Heart left ventricle (tissue), 16 donors: ENCODE measurements around the gene TRIP12. TPM values are rescaled to one million over a fixed set of nuclear protein-coding genes. Genes with fewer than 3 reads are reported as not detected.

ENCODE experiments used
- ATAC-seq, 4 donors: fragments of 200-7000 bp; cut with Tn5 transposase; one replicate each; pipeline ENCODE4 v1.9.1; 2020 to 2022; ENCODE audit warnings: moderate library complexity in 4 of 4, mild to moderate bottlenecking in 3 of 4, moderate number of reproducible peaks in 1 of 4
- DNase-seq, 5 donors: peaks; one replicate each; pipeline ENCODE4 v3.0.0-alpha.2; 2020
- H3K27ac ChIP-seq, 12 donors: fragments of 200-600 bp; sonication (generic) in 4 of 12; one replicate each; pipeline versions ENCODE4 v1.5.0 to v1.8.0; 2016 to 2022; ENCODE audit warnings: mild to moderate bottlenecking in 2 of 12
- H3K27me3 ChIP-seq, 9 donors: fragments of 200-600 bp; sonication (generic) in 2 of 9; one replicate each; pipeline versions ENCODE4 v1.5.1 to v1.8.0; 2016 to 2022; ENCODE audit warnings: mild to moderate bottlenecking in 3 of 9
- H3K36me3 ChIP-seq, 9 donors: fragments of 200-600 bp; sonication (generic) in 2 of 9; one replicate each; pipeline versions ENCODE4 v1.5.0 to v1.8.0; 2018 to 2022; ENCODE audit warnings: mild to moderate bottlenecking in 2 of 9
- H3K4me1 ChIP-seq, 12 donors: fragments of 200-600 bp; sonication (generic) in 4 of 12; one replicate each; pipeline versions ENCODE4 v1.5.0 to v1.8.0; 2016 to 2022; ENCODE audit warnings: mild to moderate bottlenecking in 3 of 12
- H3K4me3 ChIP-seq, 12 donors: fragments of 200-600 bp; sonication (generic) in 4 of 12; one replicate each; pipeline versions ENCODE4 v1.5.0 to v1.8.0; 2017 to 2022; ENCODE audit warnings: mild to moderate bottlenecking in 9 of 12, moderate library complexity in 4 of 12
- H3K9me3 ChIP-seq, 12 donors: fragments of 200-600 bp; sonication (generic) in 4 of 12; one replicate each; pipeline versions ENCODE4 v1.5.0 to v1.8.0; 2016 to 2022; ENCODE audit warnings: mild to moderate bottlenecking in 1 of 12
- POLR2A ChIP-seq, 2 donors: fragments of 450-650 bp; IDR thresholded peaks; one replicate each; pipeline ENCODE4 v1.6.1; 2017; ENCODE audit warnings: antibody characterized with exemption in 2 of 2, mild to moderate bottlenecking in 2 of 2, moderate library complexity in 2 of 2
- WGBS, 4 donors: extraction: QIAGEN DNeasy Blood & Tissue Kit in 2 of 4; methylation state at CpG; one replicate each; pipeline versions ENCODE4 v1.1.5 to v1.1.7; 2013 to 2018; 5-methylcytosine and 5-hydroxymethylcytosine counted together
- intact Hi-C, 10 donors: fragments of 100-400 bp; cut with DNase I; formaldehyde crosslinking; loops; one replicate each; pipeline versions ENCODE4 v1.11.1 to v1.14.2; 2022
- polyA plus RNA-seq, 2 donors: library from polyadenylated mRNA; stranded (reverse); fragments of 200-250 nt; gene quantifications; one replicate each; pipeline ENCODE4 v1.2.3, GENCODE V29; 2013
- total RNA-seq, 9 donors: library from RNA; depleted of rRNA in 2 of 9; stranded (reverse); fragments of >200 nt in 2 of 9; fragmentation: NEBNext Ultra II Directional in 3 of 9; extraction: Animal tissue kit (Norgen Biotek cat#: 25700) in 3 of 9; gene quantifications; one replicate each; pipeline versions ENCODE4 v1.1.0 to v1.2.4, GENCODE V29; 2016 to 2023
- TF ChIP-seq, protein P1 (sequence below), 12 donors: fragments of 200-600 bp; sonication (generic) in 4 of 12; IDR thresholded peaks; one replicate each; pipeline versions ENCODE4 v1.5.0 to v1.8.0; 2018 to 2022; ENCODE audit warnings: antibody characterized with exemption in 12 of 12, mild to moderate bottlenecking in 5 of 12
- donor health status: ischemic (EF 13 %, LVEDD 7.1; RV severe dilation, severe dysfunction).
- donor health status: healthy with polysubstance abuse.
- donor health status: DM: no; HTN: yes; CAD: no.
- donor health status: DM: no; HTN: no; CAD: no.
- donor health status: ischemic (EF 25% LVEDD 6.9; RV normal size, moderate dysfunction).
- donor health status: ischemic (EF 25% LVEDD 5.7; RV mildly dilated, moderate dysfunction).
- donor health status: healthy.
- donor health status: DM: yes; HTN: yes; CAD: no.
- donor health status: ischemic (EF 35%, LVEDD 5.7; RV mildly dilated, moderate dysfunction).
- donor health status: nonischemic (EF 11% LVEDD 7.7; RV severe dilation, severe dysfunction).
- donor health status: DM: yes; HTN: yes; CAD: no.
- donor health status: PGD.
- donor health status: ischemic (EF 29% LVEDD 5.4; RV normal size, mild dysfunction).
- donor health status: nonischemic (EF 23%, LVEDD 6.1; RV moderate dilation, normal function).

The TRIP12 gene
- total and polyA plus RNA-seq, 11 donors: 16.1 to 245 (median 193) TPM

DNA sequence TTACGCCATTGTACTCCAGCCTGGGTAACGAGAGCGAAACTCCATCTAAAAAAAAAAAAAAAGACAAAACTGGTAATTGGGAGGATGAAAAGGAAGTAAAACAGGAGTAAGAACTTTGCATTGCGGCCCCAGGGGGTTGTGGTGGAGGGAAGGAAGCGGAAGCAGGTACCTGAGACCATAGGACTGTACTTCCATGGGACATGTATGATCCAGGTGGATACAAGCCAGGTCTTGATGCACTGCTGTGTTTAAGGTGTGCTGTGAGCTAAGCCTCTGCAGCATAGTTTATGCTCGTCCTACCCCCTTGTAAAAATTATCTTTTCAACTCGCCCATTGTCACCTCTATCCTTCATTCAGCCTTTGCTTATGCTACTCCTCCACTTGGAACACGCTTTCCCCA, 24.2 kb upstream of the TRIP12 start:
- DNase-seq (no peak), ATAC-seq (no peak)
- Histone ChIP-seq H3K4me1 (no peaks in the 10 kb centered on the region), H3K9me3 (no peaks in the 10 kb centered on the region), H3K36me3 (no peaks in the 10 kb centered on the region), H3K27me3 (no peaks in the 10 kb centered on the region), H3K4me3 (no peak overlapping the region), H3K27ac (no peak overlapping the region)
- WGBS, 4 donors: 93 to 95% (median 95%) methylated on average over 8 of the region's 8 CpGs
- intact Hi-C loops: no loop called here
- TF ChIP-seq POLR2A (IDR thresholded peaks at IDR 0.05): no peak
- TF ChIP-seq, protein P1, sequence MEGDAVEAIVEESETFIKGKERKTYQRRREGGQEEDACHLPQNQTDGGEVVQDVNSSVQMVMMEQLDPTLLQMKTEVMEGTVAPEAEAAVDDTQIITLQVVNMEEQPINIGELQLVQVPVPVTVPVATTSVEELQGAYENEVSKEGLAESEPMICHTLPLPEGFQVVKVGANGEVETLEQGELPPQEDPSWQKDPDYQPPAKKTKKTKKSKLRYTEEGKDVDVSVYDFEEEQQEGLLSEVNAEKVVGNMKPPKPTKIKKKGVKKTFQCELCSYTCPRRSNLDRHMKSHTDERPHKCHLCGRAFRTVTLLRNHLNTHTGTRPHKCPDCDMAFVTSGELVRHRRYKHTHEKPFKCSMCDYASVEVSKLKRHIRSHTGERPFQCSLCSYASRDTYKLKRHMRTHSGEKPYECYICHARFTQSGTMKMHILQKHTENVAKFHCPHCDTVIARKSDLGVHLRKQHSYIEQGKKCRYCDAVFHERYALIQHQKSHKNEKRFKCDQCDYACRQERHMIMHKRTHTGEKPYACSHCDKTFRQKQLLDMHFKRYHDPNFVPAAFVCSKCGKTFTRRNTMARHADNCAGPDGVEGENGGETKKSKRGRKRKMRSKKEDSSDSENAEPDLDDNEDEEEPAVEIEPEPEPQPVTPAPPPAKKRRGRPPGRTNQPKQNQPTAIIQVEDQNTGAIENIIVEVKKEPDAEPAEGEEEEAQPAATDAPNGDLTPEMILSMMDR (IDR thresholded peaks at IDR 0.05): no peak

DNA sequence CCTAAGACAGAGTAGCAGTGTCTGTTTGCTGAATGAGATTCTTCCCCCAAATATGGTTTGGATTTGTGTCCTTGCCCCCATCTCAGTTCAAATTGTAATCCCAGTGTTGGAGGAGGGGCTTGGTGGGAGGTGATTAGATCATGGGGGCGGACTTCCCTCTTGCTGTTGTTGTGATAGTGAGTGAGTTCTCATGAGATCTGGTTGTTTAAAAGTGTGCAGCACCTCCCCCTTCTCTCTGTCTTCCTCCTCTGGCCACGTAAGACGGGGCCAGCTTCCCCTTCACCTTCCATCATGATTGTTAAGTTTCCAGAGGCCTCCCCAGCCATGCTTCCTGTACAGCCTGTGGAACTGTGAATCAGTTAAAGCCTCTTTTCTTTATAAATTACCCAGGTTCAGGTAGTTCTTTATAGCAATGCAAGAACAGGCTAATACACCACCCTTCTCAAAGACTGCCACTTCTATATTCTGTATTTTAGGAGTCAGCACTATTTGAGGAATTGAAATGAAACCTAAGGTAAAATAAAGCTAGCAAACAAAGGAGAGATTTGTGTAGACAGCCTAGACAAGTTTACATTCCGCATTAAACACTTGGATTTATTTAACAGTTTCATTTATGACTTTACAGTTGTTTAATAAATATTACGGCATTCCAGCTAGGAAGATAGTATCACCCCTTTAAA, 22.1 kb upstream of the TRIP12 start:
- intact Hi-C loops: no loop called here
- H3K4me1 ChIP-seq: no peaks in the 10 kb centered on the region
- 66 to 85% (median 75%) methylated on average over 5 of the region's 5 CpGs for WGBS, 4 donors
- no peak for TF ChIP-seq POLR2A (IDR thresholded peaks at IDR 0.05)
- TF ChIP-seq, protein P1 (IDR thresholded peaks at IDR 0.05): no peak
- DNase-seq (no peak), ATAC-seq (no peak)
- no peak overlapping the region for H3K4me3 ChIP-seq
- no peaks in the 10 kb centered on the region for H3K27me3 ChIP-seq
- no peaks in the 10 kb centered on the region for H3K9me3 ChIP-seq
- no peak overlapping the region for H3K27ac ChIP-seq
- no peaks in the 10 kb centered on the region for H3K36me3 ChIP-seq

DNA sequence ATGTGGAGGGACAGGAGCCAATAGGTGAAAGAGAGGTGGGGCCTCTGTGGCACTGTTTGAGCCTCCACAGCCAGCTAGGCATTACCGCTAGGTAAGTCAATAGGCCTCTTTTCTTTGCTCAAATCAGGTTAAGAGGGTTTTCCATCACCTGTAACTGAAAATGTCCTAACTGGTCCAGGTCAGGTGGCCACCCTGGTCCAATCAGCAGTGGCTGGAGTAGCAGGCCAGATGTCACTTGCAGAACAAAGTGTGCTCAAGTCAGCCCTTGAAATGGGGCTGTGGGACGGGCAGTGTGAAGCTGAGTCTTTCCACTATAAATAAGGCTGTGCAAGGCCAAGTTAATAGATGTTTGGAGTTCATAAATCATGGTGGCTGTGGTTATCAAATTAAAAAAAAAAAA, 21.4 kb upstream of the TRIP12 start:
- H3K27ac ChIP-seq: no peak overlapping the region
- no peaks in the 10 kb centered on the region for H3K4me1 ChIP-seq
- TF ChIP-seq, protein P1 (IDR thresholded peaks at IDR 0.05): no peak
- no peak for TF ChIP-seq POLR2A (IDR thresholded peaks at IDR 0.05)
- WGBS, 4 donors: 91 to 99% (median 95%) methylated on average over 2 of the region's 2 CpGs
- no peaks in the 10 kb centered on the region for H3K9me3 ChIP-seq
- no peak for ATAC-seq
- DNase-seq: no peak
- intact Hi-C loops: no loop called here
- no peaks in the 10 kb centered on the region for H3K27me3 ChIP-seq
- no peak overlapping the region for H3K4me3 ChIP-seq
- H3K36me3 ChIP-seq: no peaks in the 10 kb centered on the region

DNA sequence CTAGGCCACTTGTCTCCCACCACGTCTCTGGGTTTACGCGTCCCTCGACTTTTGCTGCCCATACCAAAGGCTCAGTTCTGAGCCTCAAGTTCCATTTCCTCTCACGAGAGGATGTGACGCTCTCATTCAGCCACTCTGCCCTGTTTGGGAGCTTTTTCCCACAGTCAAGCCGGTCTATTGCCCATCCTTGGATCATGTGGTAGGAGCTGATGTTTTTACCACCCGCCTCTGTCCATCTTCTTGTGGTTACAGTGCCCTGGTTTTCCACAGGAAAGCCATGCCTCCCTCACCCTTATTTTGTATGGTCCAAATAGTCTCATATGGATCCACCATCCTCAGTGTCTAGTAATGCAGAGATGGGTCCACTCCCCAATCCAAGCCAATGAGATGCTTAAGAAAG, 20.9 kb upstream of the TRIP12 start:
- no peak for DNase-seq
- TF ChIP-seq POLR2A (IDR thresholded peaks at IDR 0.05): no peak
- TF ChIP-seq, protein P1 (IDR thresholded peaks at IDR 0.05): no peak
- H3K36me3 ChIP-seq: no peaks in the 10 kb centered on the region
- no peak for ATAC-seq
- H3K9me3 ChIP-seq: no peaks in the 10 kb centered on the region
- no peaks in the 10 kb centered on the region for H3K27me3 ChIP-seq
- no peak overlapping the region for H3K4me3 ChIP-seq
- no peak overlapping the region for H3K27ac ChIP-seq
- 94 to 98% (median 96%) methylated on average over 8 of the region's 8 CpGs for WGBS, 4 donors
- H3K4me1 ChIP-seq: no peaks in the 10 kb centered on the region
- intact Hi-C loops: no loop called here
